Measurements from ENCODE around the gene DTX1.

The DTX1 gene

GRCh38 chr12:113063396-113064350, 7.1 kb downstream of the DTX1 start:
- in situ Hi-C loops (cut with HindIII; ENCODE audit: low sequenced_read_pairs) = loop anchor here (25.0 kb wide), 1 partner anchor 99 kb away; no protein-coding TSS in a partner anchor
- no peak for DNase-seq (ENCODE audit: low read depth)
- H3K4me3 ChIP-seq (ENCODE audit: low read depth, low read length) = no peak overlapping the region
- no peak for TF ChIP-seq CTCF (IDR thresholded peaks at IDR 0.05; ENCODE audit: low read depth, low read length, missing control alignments)

- H3K4me3 ChIP-seq (ENCODE audit: low read depth, low read length) = no peak overlapping the region
- no peak for TF ChIP-seq CTCF (IDR thresholded peaks at IDR 0.05; ENCODE audit: low read depth, low read length, missing control alignments)
- in situ Hi-C loops (cut with HindIII; ENCODE audit: low sequenced_read_pairs) = loop anchor here (25.0 kb wide), 1 partner anchor 98 kb away; no protein-coding TSS in a partner anchor
- no peak for DNase-seq (ENCODE audit: low read depth)
These were observed 8.0 kb downstream of the DTX1 start for GRCh38 chr12:113064395-113065125.

GRCh38 chr12:113065126-113066007, 8.8 kb downstream of the DTX1 start:
- no peak overlapping the region for H3K4me3 ChIP-seq (ENCODE audit: low read depth, low read length)
- in situ Hi-C loops (cut with HindIII; ENCODE audit: low sequenced_read_pairs) = loop anchor here (25.0 kb wide), 1 partner anchor 97 kb away; no protein-coding TSS in a partner anchor
- DNase-seq (ENCODE audit: low read depth) = no peak
- TF ChIP-seq CTCF (IDR thresholded peaks at IDR 0.05; ENCODE audit: low read depth, low read length, missing control alignments) = no peak

- in situ Hi-C loops (cut with HindIII; ENCODE audit: low sequenced_read_pairs) = loop anchor here (25.0 kb wide), 1 partner anchor 95 kb away; no protein-coding TSS in a partner anchor
- no peak for DNase-seq (ENCODE audit: low read depth)
- no peak for TF ChIP-seq CTCF (IDR thresholded peaks at IDR 0.05; ENCODE audit: low read depth, low read length, missing control alignments)
- no peak overlapping the region for H3K4me3 ChIP-seq (ENCODE audit: low read depth, low read length)
These were observed 10.4 kb downstream of the DTX1 start for GRCh38 chr12:113066813-113067400.

- in situ Hi-C loops (cut with HindIII; ENCODE audit: low sequenced_read_pairs) = loop anchor here (25.0 kb wide), 1 partner anchor 94 kb away; no protein-coding TSS in a partner anchor
- no peak for DNase-seq (ENCODE audit: low read depth)
These were observed 11.7 kb downstream of the DTX1 start for GRCh38 chr12:113067987-113068935.

More at GRCh38 chr12:113067987-113068935, 11.7 kb downstream of the DTX1 start:
- TF ChIP-seq CTCF (IDR thresholded peaks at IDR 0.05; ENCODE audit: low read depth, low read length, missing control alignments) = no peak
- H3K4me3 ChIP-seq (ENCODE audit: low read depth, low read length) = no peak overlapping the region

Measured in astrocyte of the cerebellum (primary cell).